Neural cell (in vitro differentiated cells): Measurements from ENCODE around the gene FGGY.

ENCODE experiments used
- CTCF ChIP-seq: fragments of 450-650 bp; IDR thresholded peaks from 2 replicates; pipeline ENCODE4 v1.5.1; 2014; ENCODE audit warnings: antibody characterized with exemption, mild to moderate bottlenecking, moderate library complexity; ENCODE audit not compliant: poor library complexity, severe bottlenecking
- EP300 ChIP-seq: fragments of 450-650 bp; conservative IDR thresholded peaks from 2 replicates; pipeline ENCODE4 v1.6.1; 2014; ENCODE audit warnings: antibody characterized with exemption, mild to moderate bottlenecking, moderate library complexity; ENCODE audit not compliant: poor library complexity, severe bottlenecking
- EZH2 ChIP-seq: fragments of 200-600, 300-800 bp; shearing (Covaris generic), sonication (generic); IDR thresholded peaks from 2 replicates; pipeline ENCODE4 v1.6.1; 2014; ENCODE audit warnings: antibody characterized with exemption, low read length, borderline replicate concordance, mild to moderate bottlenecking; ENCODE audit not compliant: insufficient read depth, poor library complexity, severe bottlenecking
- POLR2AphosphoS5 ChIP-seq: IDR thresholded peaks from 2 replicates; pipeline ENCODE4 v1.6.1; 2012
- RAD21 ChIP-seq: fragments of 450-650 bp; conservative IDR thresholded peaks from 2 replicates; pipeline ENCODE4 v1.6.1; 2014; ENCODE audit warnings: antibody characterized with exemption, mild to moderate bottlenecking, moderate library complexity
- SMC3 ChIP-seq: fragments of 450-650 bp; conservative IDR thresholded peaks from 2 replicates; pipeline ENCODE4 v1.6.1; 2014; ENCODE audit warnings: antibody characterized with exemption, mild to moderate bottlenecking, moderate library complexity; ENCODE audit not compliant: poor library complexity

DNA sequence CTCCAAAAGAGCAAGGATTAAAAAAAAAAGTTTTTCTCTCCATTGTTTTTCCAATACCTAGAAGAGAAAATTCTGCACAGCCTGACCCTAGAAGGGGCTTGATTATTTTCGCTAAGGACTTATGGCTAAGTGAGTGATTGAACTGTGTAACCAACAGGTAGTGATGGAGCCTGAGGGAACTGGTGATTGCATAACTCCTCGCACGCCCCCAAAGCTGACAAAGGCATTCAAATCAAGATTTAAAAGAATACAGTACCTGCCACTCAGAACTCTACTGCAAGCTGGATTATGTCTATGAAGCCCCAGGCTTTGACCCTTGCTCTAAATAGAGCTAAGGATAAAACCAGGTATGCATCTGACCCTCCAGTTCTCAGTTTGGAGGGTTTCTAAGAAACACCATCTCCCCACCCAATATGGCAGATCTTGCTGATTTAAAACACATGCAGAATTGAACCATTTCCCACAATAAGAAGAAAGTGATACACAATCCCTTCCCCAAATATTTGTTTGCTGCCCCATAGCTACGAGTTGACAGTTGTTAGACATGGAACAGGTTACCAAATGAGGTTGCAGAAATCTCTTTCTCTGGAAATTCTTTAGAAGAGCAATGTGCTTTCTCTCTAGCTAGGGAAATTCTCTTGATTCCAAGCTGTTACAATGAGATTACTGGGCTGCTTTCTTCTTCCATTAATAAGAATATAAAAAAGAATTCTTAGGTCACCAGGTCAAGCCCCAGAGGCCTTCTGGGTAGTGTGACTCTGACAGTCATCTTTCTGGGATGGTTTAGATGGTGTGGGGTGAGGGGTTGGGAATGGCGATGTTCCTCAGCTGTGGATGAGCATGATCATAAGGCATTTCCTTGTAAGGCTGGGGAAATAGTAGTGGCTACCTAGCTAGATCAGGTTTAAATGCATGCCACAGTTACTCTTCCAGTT lies 35.1 kb downstream of the FGGY start:
- TF ChIP-seq CTCF, result no peak
- TF ChIP-seq POLR2AphosphoS5, result no peak
- TF ChIP-seq EP300, result no peak
- no peak for TF ChIP-seq RAD21
- TF ChIP-seq EZH2, result no peak
- no peak for TF ChIP-seq SMC3
